Activated CD4-positive, alpha-beta memory T cell treated with anti-CD3 and anti-CD28 coated beads for 36 hours (primary cell): ENCODE results near the gene PPFIBP2. TPM values are rescaled to one million over a fixed set of nuclear protein-coding genes. Genes with fewer than 3 reads are reported as not detected.

Experiments used
- CTCF ChIA-PET: fragments of 350-600 bp; sonication (Branson Sonifier 250); formaldehyde crosslinking; loops from one replicate; lab custom pipeline; 2021; ENCODE audit warnings: antibody characterized with exemption, inconsistent platforms; lab: Charles Lee
- POLR2A ChIA-PET: fragments of 350-600 bp; sonication (Branson Sonifier 250); formaldehyde crosslinking; loops from one replicate; lab custom pipeline; 2021; ENCODE audit warnings: antibody characterized with exemption; lab: Charles Lee
- DNase-seq: peaks from one replicate; pipeline ENCODE4 v3.0.0-alpha.2; 2020
- H3K27ac Mint-ChIP-seq: one replicate; pipeline ENCODE4 v1.8.0; 2021; ENCODE audit warnings: mixed read lengths
- H3K27me3 Mint-ChIP-seq: one replicate; pipeline ENCODE4 v1.8.0; 2021; ENCODE audit warnings: mixed read lengths
- H3K36me3 Mint-ChIP-seq: one replicate; pipeline ENCODE4 v1.8.0; 2021; ENCODE audit warnings: mixed read lengths
- H3K4me1 Mint-ChIP-seq: one replicate; pipeline ENCODE4 v1.8.0; 2021; ENCODE audit warnings: low read depth, mixed read lengths
- H3K4me3 Mint-ChIP-seq: one replicate; pipeline ENCODE4 v1.8.0; 2021; ENCODE audit warnings: mild to moderate bottlenecking, mixed read lengths
- H3K9me3 Mint-ChIP-seq: one replicate; pipeline ENCODE4 v1.8.0; 2021; ENCODE audit warnings: mixed read lengths
- intact Hi-C: fragments of 100-400 bp; cut with micrococcal nuclease; formaldehyde crosslinking; loops from one replicate; pipeline ENCODE4 v1.15.1; 2023
- total RNA-seq, 2 experiments: library from RNA; stranded (reverse); gene quantifications; one replicate each; pipeline ENCODE4 v1.2.3, GENCODE V29; 2021

Gene PPFIBP2
- total RNA-seq, 2 experiments from 2014 or later: 8.8 to 9.2 TPM

GRCh38 chr11:7603031-7603781 lies 89.4 kb downstream of the PPFIBP2 start:
- H3K9me3 Mint-ChIP-seq: no peaks in the 10 kb centered on the region
- H3K36me3 Mint-ChIP-seq: no peaks in the 10 kb centered on the region
- no peak overlapping the region for H3K4me3 Mint-ChIP-seq
- POLR2A ChIA-PET: no interaction called here
- H3K4me1 Mint-ChIP-seq: no peaks in the 10 kb centered on the region
- DNase-seq: no peak
- CTCF ChIA-PET: no interaction called here
- intact Hi-C loops: no loop called here
- H3K27me3 Mint-ChIP-seq: no peaks in the 10 kb centered on the region
- no peak overlapping the region for H3K27ac Mint-ChIP-seq

GRCh38 chr11:7604331-7604955 lies 90.6 kb downstream of the PPFIBP2 start:
- no peak overlapping the region for H3K27ac Mint-ChIP-seq
- CTCF ChIA-PET: no interaction called here
- H3K27me3 Mint-ChIP-seq: no peaks in the 10 kb centered on the region
- intact Hi-C loops: no loop called here
- no peak overlapping the region for H3K4me3 Mint-ChIP-seq
- POLR2A ChIA-PET: no interaction called here
- no peak for DNase-seq
- H3K4me1 Mint-ChIP-seq: no peaks in the 10 kb centered on the region
- H3K9me3 Mint-ChIP-seq: no peaks in the 10 kb centered on the region
- no peaks in the 10 kb centered on the region for H3K36me3 Mint-ChIP-seq

DNA sequence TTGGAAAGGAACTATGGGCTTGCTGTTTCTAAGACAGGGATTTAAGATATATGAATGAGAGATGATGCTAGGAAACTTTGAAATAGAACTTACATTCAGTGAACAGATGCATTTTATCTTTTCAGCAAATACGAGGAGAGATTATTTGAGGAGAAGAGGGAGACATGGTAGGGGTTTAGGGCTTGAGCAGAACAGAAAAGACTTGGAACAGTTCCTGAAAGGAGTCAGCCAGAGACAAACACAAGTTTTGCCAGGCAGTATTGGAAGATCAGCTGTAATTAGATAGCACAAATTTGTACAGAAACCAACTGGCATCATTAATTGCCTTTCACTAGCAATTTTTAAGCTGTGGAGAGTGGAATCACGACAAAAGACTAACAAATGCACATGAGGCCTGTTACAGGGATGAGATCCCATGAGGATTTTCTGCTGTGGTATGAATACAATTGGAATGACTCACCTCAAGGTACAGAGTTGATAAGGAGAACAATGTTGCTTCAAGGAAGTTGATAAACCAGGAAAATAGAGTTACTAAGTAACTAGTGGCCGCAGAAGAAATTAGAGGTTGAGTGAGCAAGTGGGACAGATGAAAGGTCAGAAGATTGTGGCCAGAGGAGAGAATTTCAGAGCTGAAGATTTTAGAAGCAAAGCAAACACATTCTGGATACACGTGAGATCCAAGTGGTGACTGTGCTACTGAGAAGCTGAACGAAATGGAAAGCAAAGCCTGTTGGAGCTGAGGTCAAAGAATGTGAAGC lies 91.6 kb downstream of the PPFIBP2 start:
- H3K9me3 Mint-ChIP-seq: no peaks in the 10 kb centered on the region
- no peaks in the 10 kb centered on the region for H3K4me1 Mint-ChIP-seq
- ChIA-PET POLR2A (no interaction called here), CTCF (interaction anchor here (0.6 to 1.6 kb wide), 2 partner anchors 52 to 92 kb away, joined by 3 to 4 read pairs; partner anchors contain the start of gene PPFIBP2)
- no peak overlapping the region for H3K4me3 Mint-ChIP-seq
- no peaks in the 10 kb centered on the region for H3K36me3 Mint-ChIP-seq
- intact Hi-C loops: no loop called here
- no peaks in the 10 kb centered on the region for H3K27me3 Mint-ChIP-seq
- H3K27ac Mint-ChIP-seq: no peak overlapping the region
- no peak for DNase-seq

GRCh38 chr11:7606496-7606895 lies 92.7 kb downstream of the PPFIBP2 start:
- Mint-ChIP-seq H3K36me3 (peaks cover under 1% of the 10 kb centered on the region), H3K27me3 (no peaks in the 10 kb centered on the region), H3K4me3 (no peak overlapping the region), H3K9me3 (no peaks in the 10 kb centered on the region), H3K4me1 (no peaks in the 10 kb centered on the region), H3K27ac (no peak overlapping the region)
- POLR2A ChIA-PET: no interaction called here
- no peak for DNase-seq
- intact Hi-C loops: no loop called here
- CTCF ChIA-PET: interaction anchor here (0.6 to 1.6 kb wide), 2 partner anchors 93 to 1356 kb away, joined by 3 to 4 read pairs; partner anchors contain the start of gene PPFIBP2

GRCh38 chr11:7609015-7609414 lies 95.2 kb downstream of the PPFIBP2 start:
- ChIA-PET CTCF (no interaction called here), POLR2A (no interaction called here)
- no peak overlapping the region for H3K27ac Mint-ChIP-seq
- no peak overlapping the region for H3K4me3 Mint-ChIP-seq
- intact Hi-C loops: no loop called here
- H3K9me3 Mint-ChIP-seq: no peaks in the 10 kb centered on the region
- peaks cover 5% of the 10 kb centered on the region for H3K36me3 Mint-ChIP-seq
- no peaks in the 10 kb centered on the region for H3K4me1 Mint-ChIP-seq
- no peak for DNase-seq
- no peaks in the 10 kb centered on the region for H3K27me3 Mint-ChIP-seq

DNA sequence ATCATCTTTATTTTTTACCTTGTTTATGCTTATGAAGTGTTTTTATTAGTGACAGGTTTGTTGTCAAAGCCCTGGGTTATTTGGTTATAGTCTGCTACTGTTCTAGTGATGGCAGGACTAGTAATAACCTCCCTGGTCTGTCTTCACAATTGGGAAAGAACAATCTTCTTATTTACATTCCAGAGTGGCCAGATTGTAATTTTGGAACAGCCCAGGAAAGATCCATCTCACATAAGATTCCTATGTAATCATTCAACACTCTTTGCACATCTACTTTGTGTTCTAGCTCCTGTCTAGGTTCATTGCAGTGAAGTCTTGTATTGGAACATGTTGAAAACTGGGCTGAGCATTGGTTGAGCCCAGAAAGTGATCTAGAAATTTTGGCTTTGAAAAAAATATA lies 95.7 kb downstream of the PPFIBP2 start:
- DNase-seq: no peak
- Mint-ChIP-seq H3K27ac (no peak overlapping the region), H3K4me3 (no peak overlapping the region), H3K27me3 (no peaks in the 10 kb centered on the region), H3K9me3 (no peaks in the 10 kb centered on the region), H3K36me3 (peaks cover 5% of the 10 kb centered on the region), H3K4me1 (no peaks in the 10 kb centered on the region)
- ChIA-PET POLR2A (no interaction called here), CTCF (no interaction called here)
- intact Hi-C loops: no loop called here

DNA sequence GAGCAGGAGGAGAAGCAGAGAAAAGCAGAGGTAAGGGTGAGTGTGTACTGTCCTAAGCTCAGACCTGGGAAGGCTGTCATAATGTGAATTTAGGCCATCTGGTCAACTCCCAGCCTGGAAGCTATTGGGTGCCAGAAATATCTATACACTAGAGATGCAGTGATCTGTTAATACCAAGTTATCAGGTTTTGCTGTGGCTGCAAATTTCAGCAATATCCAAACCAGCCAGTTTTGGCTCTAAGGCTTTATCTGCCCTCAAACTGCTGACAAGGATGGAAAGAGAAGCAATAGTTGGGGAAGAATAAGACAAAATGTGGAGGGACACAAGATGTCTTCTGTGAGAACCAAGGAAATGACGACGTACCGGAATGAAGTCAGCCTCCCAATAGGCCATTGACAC lies 96.6 kb downstream of the PPFIBP2 start:
- Mint-ChIP-seq H3K9me3 (no peaks in the 10 kb centered on the region), H3K36me3 (peaks cover 5% of the 10 kb centered on the region), H3K27me3 (no peaks in the 10 kb centered on the region), H3K27ac (no peak overlapping the region), H3K4me1 (no peaks in the 10 kb centered on the region), H3K4me3 (no peak overlapping the region)
- CTCF ChIA-PET: no interaction called here
- intact Hi-C loops: no loop called here
- POLR2A ChIA-PET: no interaction called here
- no peak for DNase-seq

DNA sequence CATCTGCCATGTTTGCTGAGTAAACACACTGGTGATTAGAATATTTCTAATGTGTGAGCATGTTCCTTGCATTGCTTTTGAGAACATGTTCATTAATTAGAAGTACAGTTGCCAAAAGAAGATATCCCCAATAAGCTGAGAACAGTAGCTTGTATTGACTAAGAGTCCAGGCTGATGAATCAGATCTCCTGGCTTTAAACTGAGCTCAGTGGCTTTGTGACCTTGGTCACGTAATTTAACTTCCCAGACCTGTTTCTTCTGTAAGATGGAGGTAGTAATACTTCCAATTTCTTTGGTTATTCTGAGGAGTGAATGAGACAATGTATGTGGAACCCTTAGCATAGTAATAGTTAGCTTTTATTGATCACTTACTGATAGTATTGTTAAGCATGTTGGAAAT lies 97.6 kb downstream of the PPFIBP2 start:
- POLR2A ChIA-PET: no interaction called here
- H3K36me3 Mint-ChIP-seq: peaks cover 5% of the 10 kb centered on the region

GRCh38 chr11:7612056-7612660 lies 98.4 kb downstream of the PPFIBP2 start:
- ChIA-PET CTCF (no interaction called here), POLR2A (no interaction called here)
- Mint-ChIP-seq H3K9me3 (no peaks in the 10 kb centered on the region), H3K4me1 (no peaks in the 10 kb centered on the region), H3K36me3 (peaks cover 8% of the 10 kb centered on the region), H3K27ac (no peak overlapping the region), H3K27me3 (no peaks in the 10 kb centered on the region), H3K4me3 (no peak overlapping the region)
- DNase-seq: no peak
- intact Hi-C loops: no loop called here

More for the DNA sequence above, 97.6 kb downstream of the PPFIBP2 start:
- no peak overlapping the region for H3K27ac Mint-ChIP-seq
- no peaks in the 10 kb centered on the region for H3K27me3 Mint-ChIP-seq
- no peaks in the 10 kb centered on the region for H3K4me1 Mint-ChIP-seq
- intact Hi-C loops: no loop called here
- CTCF ChIA-PET: no interaction called here
- H3K4me3 Mint-ChIP-seq: no peak overlapping the region
- DNase-seq: no peak
- no peaks in the 10 kb centered on the region for H3K9me3 Mint-ChIP-seq

GRCh38 chr11:7612661-7613393 lies 99.0 kb downstream of the PPFIBP2 start:
- Mint-ChIP-seq H3K27me3 (no peaks in the 10 kb centered on the region), H3K9me3 (no peaks in the 10 kb centered on the region), H3K36me3 (peaks cover 8% of the 10 kb centered on the region), H3K4me3 (no peak overlapping the region), H3K27ac (no peak overlapping the region), H3K4me1 (no peaks in the 10 kb centered on the region)
- intact Hi-C loops: no loop called here
- DNase-seq: no peak
- POLR2A ChIA-PET: no interaction called here
- CTCF ChIA-PET: no interaction called here

DNA sequence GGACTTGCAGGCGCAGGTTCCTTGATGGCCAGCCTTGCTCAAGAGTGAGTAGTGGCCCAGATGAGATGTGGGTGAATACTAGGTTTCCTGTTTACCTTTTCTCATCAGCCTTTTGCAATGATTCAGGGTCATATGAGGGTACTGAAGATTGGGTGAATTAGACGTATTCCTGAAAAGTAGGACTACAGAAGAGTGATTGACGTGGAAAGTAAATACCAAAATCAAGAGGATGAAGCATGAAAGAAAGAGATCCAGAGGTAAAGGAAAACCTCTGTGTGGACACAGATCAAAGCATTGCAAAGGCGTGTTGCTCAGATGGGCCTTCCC lies 99.6 kb downstream of the PPFIBP2 start:
- Mint-ChIP-seq H3K4me3 (no peak overlapping the region), H3K9me3 (no peaks in the 10 kb centered on the region), H3K4me1 (no peaks in the 10 kb centered on the region), H3K36me3 (peaks cover 8% of the 10 kb centered on the region), H3K27ac (no peak overlapping the region), H3K27me3 (no peaks in the 10 kb centered on the region)
- CTCF ChIA-PET: no interaction called here
- DNase-seq: no peak
- intact Hi-C loops: no loop called here
- POLR2A ChIA-PET: no interaction called here

GRCh38 chr11:7614656-7615055 lies 100.9 kb downstream of the PPFIBP2 start:
- H3K4me3 Mint-ChIP-seq: no peak overlapping the region
- POLR2A ChIA-PET: no interaction called here
- H3K4me1 Mint-ChIP-seq: no peaks in the 10 kb centered on the region
- no peaks in the 10 kb centered on the region for H3K9me3 Mint-ChIP-seq
- H3K27me3 Mint-ChIP-seq: no peaks in the 10 kb centered on the region
- CTCF ChIA-PET: no interaction called here
- H3K27ac Mint-ChIP-seq: no peak overlapping the region
- DNase-seq: no peak
- intact Hi-C loops: no loop called here
- peaks cover 8% of the 10 kb centered on the region for H3K36me3 Mint-ChIP-seq
